Stomach (tissue), 9 donors: ENCODE measurements around the gene FUZ. TPM values are rescaled to one million over a fixed set of nuclear protein-coding genes. Genes with fewer than 3 reads are reported as not detected.

ENCODE experiments used
- DNase-seq, 2 donors: peaks; one replicate each; pipeline versions ENCODE4 v3.0.0 to v3.0.0-alpha.2; 2013 to 2019
- H3K27ac ChIP-seq, 5 donors: fragments of 200-600 bp in 4 of 5; sonication (generic) in 4 of 5; one replicate each; pipeline ENCODE4 v1.5.1; 2013 to 2019; ENCODE audit warnings: mild to moderate bottlenecking in 1 of 5, moderate library complexity in 1 of 5
- H3K27me3 ChIP-seq, 3 donors: fragments of 200-600 bp; sonication (generic); one replicate each; pipeline ENCODE4 v1.5.1; 2017 to 2019; ENCODE audit warnings: mixed run types in 1 of 3
- H3K36me3 ChIP-seq, 4 donors: fragments of 200-600 bp; sonication (generic); 1 replicate in 3 of 4; 2 replicates in 1 of 4; pipeline ENCODE4 v1.5.1; 2016 to 2019
- H3K4me1 ChIP-seq, 4 donors: fragments of 200-600 bp; sonication (generic); one replicate each; pipeline ENCODE4 v1.5.1; 2016 to 2019
- H3K4me3 ChIP-seq, 4 donors: fragments of 200-600 bp; sonication (generic) in 3 of 4; one replicate each; pipeline ENCODE4 v1.5.1; 2016 to 2019; ENCODE audit warnings: mild to moderate bottlenecking in 1 of 4
- H3K9me3 ChIP-seq, 4 donors: fragments of 200-600 bp; sonication (generic); one replicate each; pipeline ENCODE4 v1.5.1; 2016 to 2019
- CTCF ChIP-seq, 7 experiments: fragments of 450-650 bp in 4 of 7; fragments of 200-600 bp in 3 of 7; sonication (generic) in 3 of 7; IDR thresholded peaks; one replicate each; pipeline ENCODE4 v1.5.1; 2016 to 2019; ENCODE audit warnings: antibody characterized with exemption in 7 of 7, control low read depth in 2 of 7, mild to moderate bottlenecking in 1 of 7
- EP300 ChIP-seq: sonication (generic); formaldehyde crosslinking; IDR thresholded peaks from one replicate; pipeline ENCODE4 v1.6.1; 2017; ENCODE audit warnings: antibody characterized with exemption
- POLR2A ChIP-seq, 4 donors: fragments of 450-650 bp; IDR thresholded peaks; one replicate each; pipeline ENCODE4 v1.6.1; 2016; ENCODE audit warnings: antibody characterized with exemption in 4 of 4, control low read depth in 2 of 4, mild to moderate bottlenecking in 1 of 4, moderate library complexity in 1 of 4
- POLR2AphosphoS5 ChIP-seq, 3 donors: sonication (generic); formaldehyde crosslinking; IDR thresholded peaks; one replicate each; pipeline ENCODE4 v1.6.1; 2016; ENCODE audit warnings: antibody characterized with exemption in 3 of 3
- WGBS, 5 donors: extraction: QIAGEN DNeasy Blood & Tissue Kit in 3 of 5; methylation state at CpG; one replicate each; pipeline versions ENCODE4 v1.1.5 to v1.1.7; 2013 to 2018; 5-methylcytosine and 5-hydroxymethylcytosine counted together
- intact Hi-C: fragments of 100-400 bp; cut with DNase I; formaldehyde crosslinking; loops from one replicate; pipeline ENCODE4 v1.15.1; 2023; ENCODE audit warnings: low total_unique reads
- polyA plus RNA-seq, 3 donors: library from polyadenylated mRNA; stranded (reverse); fragments of 200-250 nt; gene quantifications; one replicate each; pipeline ENCODE4 v1.2.3, GENCODE V29; 2013
- total RNA-seq, 5 donors: library from RNA; depleted of rRNA; stranded (reverse); fragments of >200 nt; gene quantifications; one replicate each; pipeline versions ENCODE4 v1.1.0 to v1.2.3, GENCODE V29; 2014 to 2016
- donor health status: healthy with polysubstance abuse.
- donor health status: Bipolar disorder and iron deficiency.
- donor health status: healthy.

The FUZ gene
- total and polyA plus RNA-seq, 8 donors: 1.2 to 37.4 (median 15.5) TPM

DNA sequence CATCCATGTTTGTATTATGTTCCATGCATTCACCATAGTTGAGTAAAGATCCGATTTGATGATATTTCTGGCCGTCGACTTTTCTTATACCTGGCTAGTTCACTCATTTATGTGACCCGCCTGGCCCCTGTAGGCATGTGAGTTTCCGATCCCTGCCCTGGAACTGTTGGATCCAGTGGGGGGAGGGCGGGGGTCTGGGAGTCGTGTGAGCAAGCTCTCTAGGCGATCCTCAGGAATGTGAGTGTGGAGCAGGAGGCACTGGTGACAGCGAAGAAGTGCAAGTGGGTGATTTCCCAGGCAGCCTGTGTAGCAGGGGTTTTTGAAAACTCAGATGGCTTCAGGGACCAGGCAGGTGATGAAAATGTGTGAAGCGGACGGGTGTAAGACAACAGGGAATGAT is 27.2 kb upstream of the FUZ start:
- intact Hi-C loops: no loop called here

DNA sequence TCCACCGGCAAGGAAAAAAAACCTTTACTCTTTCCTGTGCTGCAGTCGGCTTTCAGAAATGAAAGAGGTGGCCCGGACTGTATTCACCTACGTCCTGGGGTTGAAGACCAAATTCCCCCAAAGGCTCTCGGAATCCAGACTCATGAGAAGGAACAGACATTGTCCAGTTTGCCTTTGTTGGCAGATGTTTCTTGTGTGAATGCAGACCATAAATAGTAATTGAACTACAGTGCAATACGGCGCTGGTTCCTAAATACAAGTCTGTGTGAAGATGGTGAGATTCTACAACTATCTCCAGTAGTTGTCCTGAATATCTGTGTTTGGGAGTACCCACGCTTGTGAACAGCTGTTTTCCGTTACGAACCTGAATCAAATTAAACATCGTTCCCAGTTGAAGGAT is 26.6 kb upstream of the FUZ start:
- H3K36me3 ChIP-seq: peaks cover 41 to 65% (median 60%) of the 10 kb centered on the region in 4 donors

More for the DNA sequence above, 27.2 kb upstream of the FUZ start:
- Histone ChIP-seq H3K27ac (no peak overlapping the region), H3K9me3 (no peaks in the 10 kb centered on the region), H3K4me1 (peaks cover 0 to 3% (median 0%) of the 10 kb centered on the region in 4 donors), H3K36me3 (peaks cover 34 to 59% (median 54%) of the 10 kb centered on the region in 4 donors), H3K4me3 (no peak overlapping the region), H3K27me3 (no peaks in the 10 kb centered on the region)
- TF ChIP-seq POLR2AphosphoS5 (IDR thresholded peaks at IDR 0.05): no peak
- TF ChIP-seq POLR2A (IDR thresholded peaks at IDR 0.05): no peak
- no peak for TF ChIP-seq EP300
- TF ChIP-seq CTCF (IDR thresholded peaks at IDR 0.05): no peak
- WGBS, 5 donors: 89 to 94% (median 90%) methylated on average over 11 of the region's 11 CpGs
- no peak for DNase-seq

GRCh38 chr19:49838885-49839588 is 25.9 kb upstream of the FUZ start:
- Histone ChIP-seq H3K27me3 (no peaks in the 10 kb centered on the region), H3K36me3 (peaks cover 46 to 72% (median 67%) of the 10 kb centered on the region in 4 donors), H3K9me3 (no peaks in the 10 kb centered on the region), H3K4me3 (no peak overlapping the region), H3K27ac (no peak overlapping the region), H3K4me1 (no peaks in the 10 kb centered on the region)
- intact Hi-C loops: no loop called here
- no peak for DNase-seq
- WGBS, 5 donors: 85 to 90% (median 86%) methylated on average over 18 of the region's 18 CpGs
- no peak for TF ChIP-seq CTCF (IDR thresholded peaks at IDR 0.05)
- TF ChIP-seq EP300: no peak
- no peak for TF ChIP-seq POLR2A (IDR thresholded peaks at IDR 0.05)
- TF ChIP-seq POLR2AphosphoS5 (IDR thresholded peaks at IDR 0.05): no peak

More for the DNA sequence above, 26.6 kb upstream of the FUZ start:
- WGBS, 5 donors: 83 to 96% (median 95%) methylated on average over 11 of the region's 11 CpGs
- H3K4me3 ChIP-seq: no peak overlapping the region
- no peaks in the 10 kb centered on the region for H3K9me3 ChIP-seq
- no peak for DNase-seq
- no peaks in the 10 kb centered on the region for H3K27me3 ChIP-seq
- intact Hi-C loops: no loop called here
- H3K27ac ChIP-seq: no peak overlapping the region
- no peak for TF ChIP-seq POLR2AphosphoS5 (IDR thresholded peaks at IDR 0.05)
- no peaks in the 10 kb centered on the region for H3K4me1 ChIP-seq

DNA sequence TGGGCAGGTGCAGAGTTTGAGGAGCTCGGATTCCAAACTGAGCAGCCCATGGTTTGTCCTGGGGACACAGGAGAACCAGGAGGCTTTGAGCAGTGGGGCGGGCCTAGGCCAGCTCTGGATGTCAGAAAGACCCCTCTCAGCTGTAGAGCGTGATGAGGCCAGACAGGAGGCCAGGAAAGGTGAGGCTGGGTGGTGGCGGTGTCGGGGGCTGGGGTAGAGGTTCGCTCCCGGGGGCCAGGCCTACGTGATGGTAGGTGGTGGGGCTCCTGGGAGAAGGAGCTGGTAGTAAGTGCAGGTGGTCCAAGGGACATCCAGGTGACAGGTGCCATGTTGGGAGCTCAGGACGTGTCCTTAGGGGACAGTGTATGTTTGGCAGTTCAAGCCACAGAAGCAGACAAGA is 24.3 kb upstream of the FUZ start:
- WGBS, 5 donors: 93 to 97% (median 95%) methylated on average over 9 of the region's 9 CpGs
- H3K9me3 ChIP-seq: no peaks in the 10 kb centered on the region
- no peak for DNase-seq
- H3K27ac ChIP-seq: no peak overlapping the region
- H3K36me3 ChIP-seq: peaks cover 62 to 88% (median 83%) of the 10 kb centered on the region in 4 donors
- TF ChIP-seq CTCF (IDR thresholded peaks at IDR 0.05) (no peak), EP300 (no peak), POLR2AphosphoS5 (IDR thresholded peaks at IDR 0.05) (no peak), POLR2A (IDR thresholded peaks at IDR 0.05) (no peak)
- no peaks in the 10 kb centered on the region for H3K27me3 ChIP-seq
- peaks cover 0 to 4% (median 0%) of the 10 kb centered on the region in 4 donors for H3K4me1 ChIP-seq
- no peak overlapping the region for H3K4me3 ChIP-seq
- intact Hi-C loops: no loop called here

DNA sequence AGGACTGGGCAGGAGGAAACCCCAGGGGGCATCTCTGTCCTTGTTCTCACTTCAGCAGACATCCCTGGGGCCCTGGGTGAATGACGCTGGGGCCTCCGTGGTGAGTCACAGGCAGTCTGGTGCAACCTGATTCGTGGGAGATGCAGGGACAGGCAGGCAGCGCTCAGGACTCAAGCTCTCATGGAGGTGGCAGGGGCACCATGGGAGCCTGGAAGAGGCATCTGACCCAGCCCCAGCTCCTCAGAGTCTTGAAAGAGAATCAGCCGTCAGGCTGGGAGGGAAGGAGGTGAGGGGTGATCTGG is 23.9 kb upstream of the FUZ start:
- TF ChIP-seq EP300 (no peak), POLR2AphosphoS5 (IDR thresholded peaks at IDR 0.05) (no peak), CTCF (IDR thresholded peaks at IDR 0.05) (no peak), POLR2A (IDR thresholded peaks at IDR 0.05) (no peak)
- peaks cover 67 to 92% (median 88%) of the 10 kb centered on the region in 4 donors for H3K36me3 ChIP-seq
- intact Hi-C loops: no loop called here

More for the DNA sequence above, 23.9 kb upstream of the FUZ start:
- peaks cover 0 to 9% (median 0%) of the 10 kb centered on the region in 4 donors for H3K4me1 ChIP-seq
- WGBS, 5 donors: 91 to 94% (median 92%) methylated on average over 5 of the region's 5 CpGs
- no peak for DNase-seq
- H3K4me3 ChIP-seq: no peak overlapping the region
- no peak overlapping the region for H3K27ac ChIP-seq
- H3K27me3 ChIP-seq: no peaks in the 10 kb centered on the region
- no peaks in the 10 kb centered on the region for H3K9me3 ChIP-seq
